Peyer's patch (tissue), 4 donors: ENCODE data around the gene IL20RB.

ENCODE experiments used
- POLR2A ChIP-seq, 2 donors: fragments of 450-650 bp; IDR thresholded peaks; one replicate each; pipeline ENCODE4 v1.5.1; 2017; ENCODE audit warnings: antibody characterized with exemption in 2 of 2, mild to moderate bottlenecking in 2 of 2, moderate library complexity in 2 of 2
- TF ChIP-seq, protein P1 (sequence below), 6 experiments: fragments of 450-650 bp in 4 of 6; fragments of 200-600 bp in 2 of 6; sonication (generic) in 1 of 6; IDR thresholded peaks; one replicate each; pipeline ENCODE4 v1.5.1; 2017 to 2019; ENCODE audit warnings: antibody characterized with exemption in 6 of 6, mild to moderate bottlenecking in 3 of 6, moderate library complexity in 1 of 6

DNA sequence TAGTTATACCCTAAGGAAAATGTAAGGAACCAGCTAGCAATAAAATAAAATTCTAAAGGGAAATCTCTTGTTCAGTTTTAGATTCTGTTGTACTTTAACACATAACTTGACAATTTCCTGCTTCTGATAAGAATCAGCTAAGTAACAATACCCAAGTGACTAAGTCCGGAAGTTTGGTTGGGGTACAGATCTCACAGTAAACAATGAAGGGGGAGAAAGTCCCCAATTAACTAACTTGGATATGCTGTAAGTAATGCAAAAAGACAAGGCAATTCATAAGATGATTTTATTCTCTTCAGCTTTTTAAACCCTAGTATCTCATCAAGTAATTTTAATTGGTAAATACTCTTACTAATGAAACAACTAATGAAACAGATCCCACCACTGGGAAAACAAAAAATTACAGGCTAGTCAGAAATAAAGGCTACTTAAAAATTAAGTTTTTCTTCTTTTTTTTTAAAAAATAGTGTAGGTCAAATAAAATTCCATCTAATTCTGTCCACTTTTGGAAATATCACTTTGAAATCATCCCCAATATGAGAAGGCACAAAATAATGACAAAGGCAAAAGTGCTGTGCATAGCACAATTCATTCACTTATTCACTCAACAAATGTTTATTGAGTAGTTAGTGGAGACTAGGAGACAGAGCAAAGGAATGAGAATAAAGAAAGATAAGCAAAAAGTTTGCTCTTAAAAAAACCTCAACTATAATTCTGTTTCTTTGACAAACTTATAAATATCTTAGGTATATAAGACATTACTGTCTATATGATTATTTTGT lies 37.8 kb upstream of the IL20RB start:
- TF ChIP-seq, protein P1, sequence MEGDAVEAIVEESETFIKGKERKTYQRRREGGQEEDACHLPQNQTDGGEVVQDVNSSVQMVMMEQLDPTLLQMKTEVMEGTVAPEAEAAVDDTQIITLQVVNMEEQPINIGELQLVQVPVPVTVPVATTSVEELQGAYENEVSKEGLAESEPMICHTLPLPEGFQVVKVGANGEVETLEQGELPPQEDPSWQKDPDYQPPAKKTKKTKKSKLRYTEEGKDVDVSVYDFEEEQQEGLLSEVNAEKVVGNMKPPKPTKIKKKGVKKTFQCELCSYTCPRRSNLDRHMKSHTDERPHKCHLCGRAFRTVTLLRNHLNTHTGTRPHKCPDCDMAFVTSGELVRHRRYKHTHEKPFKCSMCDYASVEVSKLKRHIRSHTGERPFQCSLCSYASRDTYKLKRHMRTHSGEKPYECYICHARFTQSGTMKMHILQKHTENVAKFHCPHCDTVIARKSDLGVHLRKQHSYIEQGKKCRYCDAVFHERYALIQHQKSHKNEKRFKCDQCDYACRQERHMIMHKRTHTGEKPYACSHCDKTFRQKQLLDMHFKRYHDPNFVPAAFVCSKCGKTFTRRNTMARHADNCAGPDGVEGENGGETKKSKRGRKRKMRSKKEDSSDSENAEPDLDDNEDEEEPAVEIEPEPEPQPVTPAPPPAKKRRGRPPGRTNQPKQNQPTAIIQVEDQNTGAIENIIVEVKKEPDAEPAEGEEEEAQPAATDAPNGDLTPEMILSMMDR (IDR thresholded peaks at IDR 0.05), result no peak
- TF ChIP-seq POLR2A (IDR thresholded peaks at IDR 0.05), result no peak
